ENCODE measurements around the gene GRAMD1B.

The GRAMD1B gene

GRCh38 chr11:123449436-123449835, 19.4 kb downstream of the GRAMD1B start:
- Histone ChIP-seq H3K36me3 (ENCODE audit: control insufficient read depth in 1 of 2, insufficient read depth in 2 of 2, low read length in 2 of 2) (no peaks in the 10 kb centered on the region), H3K27ac (ENCODE audit: low read depth, low read length) (no peak overlapping the region), H3K79me2 (ENCODE audit: control insufficient read depth, insufficient read depth, low read length, poor library complexity) (no peaks in the 10 kb centered on the region), H2AFZ (ENCODE audit: insufficient read depth, low read length, poor library complexity) (no peak overlapping the region), H4K8ac (ENCODE audit: low read depth, low read length) (no peak overlapping the region), H4K91ac (ENCODE audit: low read depth, low read length) (no peak overlapping the region), H3K27me3 (ENCODE audit: insufficient read depth, low read length) (no peaks in the 10 kb centered on the region), H2AK5ac (ENCODE audit: low read length) (no peak overlapping the region), H2BK5ac (ENCODE audit: low read depth, low read length, poor library complexity) (no peak overlapping the region), H2BK12ac (ENCODE audit: low read length) (no peak overlapping the region), H3K4me2 (ENCODE audit: low read length) (no peak overlapping the region), H3K18ac (ENCODE audit: low read length) (no peak overlapping the region), H3K14ac (ENCODE audit: low read length) (no peak overlapping the region), H3K4ac (ENCODE audit: low read depth, low read length) (no peak overlapping the region), H2BK120ac (ENCODE audit: insufficient read depth, low read length, poor library complexity) (no peak overlapping the region), H3K23ac (ENCODE audit: low read length) (no peak overlapping the region), H4K12ac (ENCODE audit: low read depth, low read length) (no peak overlapping the region), H3K4me3 (ENCODE audit: low read depth, low read length) (no peak overlapping the region), H3K4me1 (ENCODE audit: control insufficient read depth in 1 of 2, insufficient read depth in 2 of 2, low read length in 2 of 2) (peaks cover 7 to 8% of the 10 kb centered on the region in 2 experiments), H3K79me1 (ENCODE audit: low read length) (peaks cover 3% of the 10 kb centered on the region), H3K9ac (ENCODE audit: low read length) (no peak overlapping the region), H3K9me3 (ENCODE audit: insufficient read depth, low read depth, low read length) (no peaks in the 10 kb centered on the region)
- no peak for DNase-seq

- H3K4me2 ChIP-seq (ENCODE audit: low read length): no peak overlapping the region
- no peak overlapping the region for H3K27ac ChIP-seq (ENCODE audit: low read depth, low read length)
- no peak overlapping the region for H2BK12ac ChIP-seq (ENCODE audit: low read length)
- no peaks in the 10 kb centered on the region for H3K79me2 ChIP-seq (ENCODE audit: control insufficient read depth, insufficient read depth, low read length, poor library complexity)
- H3K9ac ChIP-seq (ENCODE audit: low read length): no peak overlapping the region
- no peak overlapping the region for H3K14ac ChIP-seq (ENCODE audit: low read length)
- no peak overlapping the region for H4K8ac ChIP-seq (ENCODE audit: low read depth, low read length)
- no peak overlapping the region for H4K91ac ChIP-seq (ENCODE audit: low read depth, low read length)
- H3K18ac ChIP-seq (ENCODE audit: low read length): no peak overlapping the region
- no peaks in the 10 kb centered on the region for H3K36me3 ChIP-seq (ENCODE audit: control insufficient read depth in 1 of 2, insufficient read depth in 2 of 2, low read length in 2 of 2)
- no peak overlapping the region for H2AK5ac ChIP-seq (ENCODE audit: low read length)
- no peak overlapping the region for H3K23ac ChIP-seq (ENCODE audit: low read length)
- H3K9me3 ChIP-seq (ENCODE audit: insufficient read depth, low read depth, low read length): no peaks in the 10 kb centered on the region
- no peak for DNase-seq
- H4K12ac ChIP-seq (ENCODE audit: low read depth, low read length): no peak overlapping the region
- no peak overlapping the region for H2AFZ ChIP-seq (ENCODE audit: insufficient read depth, low read length, poor library complexity)
- H2BK5ac ChIP-seq (ENCODE audit: low read depth, low read length, poor library complexity): no peak overlapping the region
- H3K79me1 ChIP-seq (ENCODE audit: low read length): peaks cover 4% of the 10 kb centered on the region
- no CpG with 5 or more reads among the region's 3 CpGs for WGBS (ENCODE audit: extremely low coverage, insufficient coverage, insufficient read length)
- H3K4me3 ChIP-seq (ENCODE audit: low read depth, low read length): no peak overlapping the region
- H3K27me3 ChIP-seq (ENCODE audit: insufficient read depth, low read length): no peaks in the 10 kb centered on the region
- no peak overlapping the region for H2BK120ac ChIP-seq (ENCODE audit: insufficient read depth, low read length, poor library complexity)
- no peak overlapping the region for H3K4ac ChIP-seq (ENCODE audit: low read depth, low read length)
- peaks cover 8 to 9% of the 10 kb centered on the region in 2 experiments for H3K4me1 ChIP-seq (ENCODE audit: control insufficient read depth in 1 of 2, insufficient read depth in 2 of 2, low read length in 2 of 2)
Observed at GRCh38 chr11:123450623-123451022, 20.6 kb downstream of the GRAMD1B start.

DNA sequence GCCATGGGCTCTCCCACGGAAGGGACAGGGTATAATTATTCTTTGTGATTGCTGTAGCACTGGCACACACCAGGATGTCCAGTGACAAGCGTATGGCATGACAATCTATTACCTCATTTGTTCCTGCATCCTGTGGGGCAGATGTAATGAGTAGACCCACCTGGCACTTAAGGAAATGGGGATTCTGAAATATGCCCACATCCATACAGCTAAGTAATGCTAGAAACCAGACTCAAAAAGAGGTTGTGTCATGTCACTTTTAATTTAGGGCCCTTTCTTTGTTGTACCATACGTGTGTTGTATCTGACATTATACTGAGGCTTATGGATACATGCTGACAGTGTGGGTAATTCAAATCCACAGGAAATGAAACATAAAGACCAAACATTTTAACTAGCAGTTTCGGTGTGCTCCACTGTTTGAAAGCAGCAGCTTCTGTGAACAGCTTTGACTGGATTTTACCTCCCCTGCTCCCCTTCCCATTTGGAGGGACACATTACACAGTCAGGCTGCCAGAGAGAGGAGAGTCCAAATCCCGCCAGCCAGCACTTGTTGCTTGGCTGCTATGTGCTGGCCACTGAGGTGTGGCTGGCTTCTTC, 21.2 kb downstream of the GRAMD1B start:
- Histone ChIP-seq H2AK5ac (ENCODE audit: low read length) (no peak overlapping the region), H3K4me2 (ENCODE audit: low read length) (no peak overlapping the region), H2BK120ac (ENCODE audit: insufficient read depth, low read length, poor library complexity) (no peak overlapping the region), H3K9me3 (ENCODE audit: insufficient read depth, low read depth, low read length) (no peaks in the 10 kb centered on the region), H3K4me3 (ENCODE audit: low read depth, low read length) (no peak overlapping the region), H4K12ac (ENCODE audit: low read depth, low read length) (no peak overlapping the region), H2BK5ac (ENCODE audit: low read depth, low read length, poor library complexity) (no peak overlapping the region), H3K9ac (ENCODE audit: low read length) (no peak overlapping the region), H3K4me1 (ENCODE audit: control insufficient read depth in 1 of 2, insufficient read depth in 2 of 2, low read length in 2 of 2) (peaks cover 9 to 11% of the 10 kb centered on the region in 2 experiments), H2AFZ (ENCODE audit: insufficient read depth, low read length, poor library complexity) (no peak overlapping the region), H3K27ac (ENCODE audit: low read depth, low read length) (no peak overlapping the region), H3K27me3 (ENCODE audit: insufficient read depth, low read length) (no peaks in the 10 kb centered on the region), H3K79me2 (ENCODE audit: control insufficient read depth, insufficient read depth, low read length, poor library complexity) (no peaks in the 10 kb centered on the region), H3K23ac (ENCODE audit: low read length) (no peak overlapping the region), H3K18ac (ENCODE audit: low read length) (no peak overlapping the region), H3K79me1 (ENCODE audit: low read length) (peaks cover 4% of the 10 kb centered on the region), H4K8ac (ENCODE audit: low read depth, low read length) (no peak overlapping the region), H3K4ac (ENCODE audit: low read depth, low read length) (no peak overlapping the region), H3K36me3 (ENCODE audit: control insufficient read depth in 1 of 2, insufficient read depth in 2 of 2, low read length in 2 of 2) (no peaks in the 10 kb centered on the region), H2BK12ac (ENCODE audit: low read length) (no peak overlapping the region), H4K91ac (ENCODE audit: low read depth, low read length) (no peak overlapping the region), H3K14ac (ENCODE audit: low read length) (no peak overlapping the region)
- no CpG with 5 or more reads among the region's 5 CpGs for WGBS (ENCODE audit: extremely low coverage, insufficient coverage, insufficient read length)
- DNase-seq: no peak

DNA sequence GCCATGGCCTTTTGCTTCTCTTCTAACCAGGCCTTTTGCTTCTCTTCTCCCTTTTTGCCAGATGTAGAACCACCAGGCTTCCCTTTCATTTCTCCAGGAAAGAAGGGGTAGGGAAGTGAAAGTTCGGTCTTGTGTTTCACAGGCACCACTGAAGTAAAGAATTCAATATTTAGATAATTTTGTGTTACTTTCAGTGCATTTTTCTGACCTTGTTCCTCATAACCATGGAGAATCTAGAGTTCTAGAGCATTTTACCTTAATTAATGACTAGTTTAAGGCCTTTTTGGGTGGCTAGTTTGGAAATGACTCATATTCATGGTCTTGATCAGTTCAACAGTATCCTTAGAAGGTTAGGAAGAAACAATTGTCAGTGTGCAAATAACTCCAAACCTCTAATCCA, 22.7 kb downstream of the GRAMD1B start:
- H3K79me1 ChIP-seq (ENCODE audit: low read length): peaks cover 4% of the 10 kb centered on the region
- H3K4me2 ChIP-seq (ENCODE audit: low read length): no peak overlapping the region
- peaks cover 3% of the 10 kb centered on the region for H3K9me3 ChIP-seq (ENCODE audit: insufficient read depth, low read depth, low read length)
- H3K4me1 ChIP-seq (ENCODE audit: control insufficient read depth in 1 of 2, insufficient read depth in 2 of 2, low read length in 2 of 2): peaks cover 12% of the 10 kb centered on the region in 2 experiments
- H3K14ac ChIP-seq (ENCODE audit: low read length): no peak overlapping the region
- H3K4ac ChIP-seq (ENCODE audit: low read depth, low read length): no peak overlapping the region
- no peaks in the 10 kb centered on the region for H3K36me3 ChIP-seq (ENCODE audit: control insufficient read depth in 1 of 2, insufficient read depth in 2 of 2, low read length in 2 of 2)
- no peaks in the 10 kb centered on the region for H3K27me3 ChIP-seq (ENCODE audit: insufficient read depth, low read length)
- H3K9ac ChIP-seq (ENCODE audit: low read length): no peak overlapping the region
- H3K27ac ChIP-seq (ENCODE audit: low read depth, low read length): no peak overlapping the region
- H3K23ac ChIP-seq (ENCODE audit: low read length): no peak overlapping the region
- no peak overlapping the region for H2BK12ac ChIP-seq (ENCODE audit: low read length)
- no peak overlapping the region for H3K18ac ChIP-seq (ENCODE audit: low read length)
- H3K4me3 ChIP-seq (ENCODE audit: low read depth, low read length): no peak overlapping the region
- H4K8ac ChIP-seq (ENCODE audit: low read depth, low read length): no peak overlapping the region
- H3K79me2 ChIP-seq (ENCODE audit: control insufficient read depth, insufficient read depth, low read length, poor library complexity): no peaks in the 10 kb centered on the region
- H2BK120ac ChIP-seq (ENCODE audit: insufficient read depth, low read length, poor library complexity): no peak overlapping the region
- H2BK5ac ChIP-seq (ENCODE audit: low read depth, low read length, poor library complexity): no peak overlapping the region
- no peak overlapping the region for H2AFZ ChIP-seq (ENCODE audit: insufficient read depth, low read length, poor library complexity)
- WGBS (ENCODE audit: extremely low coverage, insufficient coverage, insufficient read length): no CpG with 5 or more reads among the region's 1 CpG
- no peak overlapping the region for H4K12ac ChIP-seq (ENCODE audit: low read depth, low read length)
- DNase-seq: no peak
- no peak overlapping the region for H2AK5ac ChIP-seq (ENCODE audit: low read length)
- no peak overlapping the region for H4K91ac ChIP-seq (ENCODE audit: low read depth, low read length)
